Astrocyte of the cerebellum (primary cell): ENCODE measurements around the gene CFAP73.

Experiments used
- DNase-seq: peaks from one replicate; pipeline ENCODE4 v3.0.0-alpha.2; 2011; ENCODE audit warnings: low read depth
- H3K4me3 ChIP-seq: 2 replicates; pipeline ENCODE4 v1.5.1; 2011; ENCODE audit warnings: mild to moderate bottlenecking, low read depth, low read length, moderate library complexity
- CTCF ChIP-seq: IDR thresholded peaks from 2 replicates; pipeline ENCODE4 v1.5.1; 2012; ENCODE audit warnings: low read length, low read depth, moderate library complexity, mild to moderate bottlenecking; ENCODE audit errors: missing control alignments
- in situ Hi-C: cut with HindIII; loops from 2 replicates; pipeline ENCODE4 v1.10.0; 2017; ENCODE audit warnings: low sequenced_read_pairs

Gene CFAP73

GRCh38 chr12:113185180-113186032 lies 35.9 kb downstream of the CFAP73 start, which contains the start of the genes DDX54 and RITA1:
TSS of gene DDX54 (minus strand) at chr12:113185478. CDS start at chr12:113185451, 27 bp downstream.
TSS of gene RITA1 (plus strand) at chr12:113185721. CDS start at chr12:113186747, 1,026 bp downstream.
- in situ Hi-C loops, result no loop called here
- H3K4me3 ChIP-seq, result peak within 1 kb of the TSS; percentile 75
- DNase-seq, result no peak
- no peak for TF ChIP-seq CTCF

- DNase-seq, result no peak
- peak overlapping the region; percentile 75 for H3K4me3 ChIP-seq
- in situ Hi-C loops, result no loop called here
- no peak for TF ChIP-seq CTCF
Observed at GRCh38 chr12:113186033-113186365, 36.5 kb downstream of the CFAP73 start.

- in situ Hi-C loops, result no loop called here
- peak overlapping the region; percentile 75 for H3K4me3 ChIP-seq
- no peak for DNase-seq
- no peak for TF ChIP-seq CTCF
Observed at GRCh38 chr12:113186666-113187325, 37.3 kb downstream of the CFAP73 start.

GRCh38 chr12:113189361-113189760 lies 39.8 kb downstream of the CFAP73 start:
- in situ Hi-C loops, result no loop called here
- DNase-seq, result no peak

GRCh38 chr12:113190761-113191160 lies 41.2 kb downstream of the CFAP73 start:
- no peak for DNase-seq
- in situ Hi-C loops, result no loop called here
- H3K4me3 ChIP-seq, result no peak overlapping the region
- TF ChIP-seq CTCF, result no peak

More at GRCh38 chr12:113189361-113189760, 39.8 kb downstream of the CFAP73 start:
- no peak for TF ChIP-seq CTCF
- H3K4me3 ChIP-seq, result no peak overlapping the region

- TF ChIP-seq CTCF, result no peak
- H3K4me3 ChIP-seq, result no peak overlapping the region
- DNase-seq, result no peak
- in situ Hi-C loops, result no loop called here
Observed at GRCh38 chr12:113191227-113191626, 41.7 kb downstream of the CFAP73 start.
